NOMO-1 treated with dmso at 0.1 percent for 144 hours (cell line): Measurements from ENCODE around the gene MMP8.

Experiments used
- DNase-seq: peaks from one replicate; lab custom pipeline; 2025; ENCODE audit not compliant: unreplicated experiment; lab: John Stamatoyannopoulos, UW

Gene MMP8

GRCh38 chr11:102727890-102728289 is 3.1 kb upstream of the MMP8 start:
- peak; percentile 35 for DNase-seq

DNA sequence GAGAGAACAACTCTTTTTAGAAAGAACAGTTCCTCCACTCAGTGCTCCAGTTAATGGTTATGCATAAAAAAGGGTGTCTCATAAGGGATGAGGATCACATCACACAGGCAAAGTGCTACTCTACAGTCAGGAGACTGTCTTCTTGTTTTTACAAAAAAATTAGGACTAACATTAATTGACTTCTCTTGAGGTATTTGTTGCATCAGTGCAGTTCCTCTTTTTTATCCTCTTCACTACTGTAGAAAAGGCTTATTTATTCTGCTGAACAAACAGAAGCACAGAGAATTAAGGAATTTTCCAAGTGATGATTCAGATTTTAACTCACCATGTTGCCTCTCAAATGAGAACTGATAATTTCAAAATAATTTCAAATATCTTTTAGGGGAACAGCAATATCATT is 1.9 kb downstream of the MMP8 start:
- DNase-seq, result peak; percentile 51

- DNase-seq, result no peak
Measured at GRCh38 chr11:102719620-102720277, 5.0 kb downstream of the MMP8 start.

DNA sequence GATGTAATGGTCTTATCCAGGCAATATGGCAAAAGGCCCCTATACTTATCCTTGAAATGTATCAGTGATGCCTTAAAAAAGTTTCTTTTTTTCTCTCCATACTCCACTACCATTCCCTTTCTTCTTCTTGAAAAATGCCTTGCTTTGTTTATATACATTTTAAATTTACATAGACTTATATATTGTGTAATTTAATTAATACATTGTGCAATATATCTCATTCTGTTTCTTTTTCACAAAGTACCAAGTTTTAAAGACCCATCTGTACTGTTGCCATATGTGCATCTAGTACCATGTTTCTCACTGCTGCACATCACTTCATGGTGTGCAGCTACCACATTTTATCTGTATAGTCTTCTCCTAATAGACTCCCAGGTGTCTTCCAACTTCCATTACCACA is 7.5 kb downstream of the MMP8 start:
- DNase-seq, result no peak

GRCh38 chr11:102716527-102716926 is 8.2 kb downstream of the MMP8 start:
- DNase-seq, result peak; percentile 59

DNA sequence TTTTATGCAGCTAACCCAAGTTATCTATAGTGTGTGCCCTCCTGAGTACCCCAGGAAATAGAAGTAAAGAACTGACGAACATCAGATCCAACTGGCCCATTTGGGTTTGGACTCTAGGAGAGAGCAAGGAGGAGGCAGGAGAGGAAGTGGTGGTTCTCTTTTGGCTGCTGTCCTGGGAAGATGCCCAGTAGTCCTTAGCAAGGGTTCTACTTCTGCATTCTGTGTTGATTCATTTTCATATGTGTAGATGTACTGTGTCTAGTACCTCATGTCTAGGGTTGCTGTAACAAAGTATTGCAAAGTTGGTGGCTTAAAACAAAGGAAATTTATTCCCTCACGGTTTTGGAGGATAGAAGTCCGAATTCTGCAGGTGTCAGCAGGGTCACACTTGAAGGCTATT is 12.6 kb downstream of the MMP8 start:
- DNase-seq, result peak; percentile 34

DNA sequence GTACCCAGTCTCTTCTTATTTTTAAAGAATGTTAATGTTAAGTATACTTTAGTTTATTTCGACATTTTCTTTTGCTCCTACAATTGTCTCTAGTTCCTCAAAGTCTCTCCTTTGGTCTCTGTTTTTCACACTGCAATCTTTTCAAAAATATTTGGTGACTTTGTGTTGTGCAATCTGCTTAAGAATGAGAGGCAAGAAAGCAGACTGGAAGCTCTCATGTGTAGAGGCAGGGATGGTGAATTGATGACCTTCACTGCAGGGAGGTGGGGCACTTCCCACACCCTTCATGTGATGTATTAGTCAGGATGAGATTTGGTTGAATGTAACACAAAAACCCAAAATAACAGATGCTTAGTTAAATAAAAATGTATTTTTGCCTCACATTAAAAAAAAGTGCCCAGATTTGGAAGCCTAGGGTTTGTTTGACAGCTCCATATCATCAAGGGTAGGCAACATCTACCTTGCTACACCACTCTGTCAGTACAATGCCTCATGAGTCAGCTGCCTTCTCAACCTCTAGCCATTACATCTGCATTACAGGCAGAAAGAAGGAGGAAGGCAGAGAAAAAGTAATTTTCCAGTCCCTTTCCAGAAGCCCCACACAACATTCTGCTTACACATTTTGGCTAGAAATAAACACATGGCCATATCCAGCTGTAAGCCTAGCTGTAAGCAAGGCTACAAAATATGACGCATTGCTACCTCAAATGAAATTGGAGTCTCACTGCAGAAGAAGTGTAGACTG is 15.4 kb downstream of the MMP8 start:
- peak; percentile 57 for DNase-seq

GRCh38 chr11:102708654-102709053 is 16.1 kb downstream of the MMP8 start:
- no peak for DNase-seq

- no peak for DNase-seq
Measured at GRCh38 chr11:102705626-102706025, 19.1 kb downstream of the MMP8 start, which contains the start of gene MMP27. MMP27 (minus strand) TSS chr11:102705769; CDS start chr11:102705714, 55 bp downstream.

- DNase-seq, result no peak
Measured at GRCh38 chr11:102704841-102705240, 19.9 kb downstream of the MMP8 start.

DNA sequence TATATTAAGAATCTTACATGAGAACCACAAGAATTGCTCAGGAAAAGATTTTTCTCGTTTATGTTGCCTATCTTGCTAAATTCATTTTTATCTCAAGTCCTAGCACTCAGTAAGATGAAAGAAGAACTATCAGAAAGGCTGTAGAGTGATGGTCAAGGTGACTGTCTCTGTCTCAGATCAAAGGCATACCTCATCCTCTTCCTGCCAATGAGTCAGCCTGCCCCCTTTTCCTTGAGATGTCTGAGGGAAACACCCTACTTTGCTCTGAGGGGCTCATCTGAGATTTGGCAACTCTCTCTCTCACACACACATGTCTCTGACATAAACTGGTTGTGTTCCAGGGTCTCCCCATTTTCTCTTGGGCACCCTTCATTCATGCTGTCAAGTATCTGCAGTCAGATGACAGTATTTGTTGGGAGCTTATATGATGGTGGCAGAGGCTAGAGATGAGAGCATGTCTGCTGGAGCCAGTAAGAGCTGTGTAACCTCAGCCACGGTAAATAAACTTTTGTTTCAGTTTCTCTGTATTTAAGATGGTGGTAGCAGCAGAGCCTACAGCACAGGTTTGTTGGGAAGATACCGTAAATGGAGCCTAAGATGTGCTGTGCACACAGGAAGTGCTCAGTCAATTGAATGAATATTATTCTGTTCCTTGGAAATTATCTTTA is 20.8 kb downstream of the MMP8 start:
- no peak for DNase-seq

GRCh38 chr11:102695201-102695600 is 29.6 kb downstream of the MMP8 start:
- DNase-seq, result no peak

- no peak for DNase-seq
Measured at GRCh38 chr11:102685754-102686153, 39.0 kb downstream of the MMP8 start.

DNA sequence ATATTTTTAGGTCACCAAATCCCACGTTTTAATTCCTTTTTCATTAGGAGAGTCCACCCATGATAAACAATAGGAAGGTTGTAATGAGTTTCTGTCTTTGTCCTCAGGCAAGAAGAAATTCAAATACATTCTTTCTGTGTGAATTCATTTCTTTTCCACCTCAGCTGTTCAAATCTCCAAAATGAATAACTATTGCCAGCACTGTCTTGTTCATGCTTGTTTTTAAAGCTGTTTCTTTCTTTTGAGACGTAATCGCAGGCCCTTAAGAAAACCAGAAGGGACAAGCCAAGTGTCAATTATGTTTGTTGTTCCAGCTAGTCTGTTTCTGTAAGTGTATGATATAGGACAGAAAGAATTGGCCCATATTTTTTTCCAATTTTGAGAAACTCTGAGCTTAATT is 39.4 kb downstream of the MMP8 start:
- no peak for DNase-seq

GRCh38 chr11:102683277-102683676 is 41.5 kb downstream of the MMP8 start:
- DNase-seq, result no peak

- DNase-seq, result peak; percentile 45
Measured at GRCh38 chr11:102680945-102681344, 43.8 kb downstream of the MMP8 start.

- DNase-seq, result no peak
Measured at GRCh38 chr11:102678022-102678421, 46.7 kb downstream of the MMP8 start.

GRCh38 chr11:102676084-102676483 is 48.7 kb downstream of the MMP8 start:
- no peak for DNase-seq

GRCh38 chr11:102669664-102670063 is 55.1 kb downstream of the MMP8 start:
- DNase-seq, result no peak

GRCh38 chr11:102666331-102666957 is 58.3 kb downstream of the MMP8 start:
- DNase-seq, result no peak

GRCh38 chr11:102664001-102664752 is 60.6 kb downstream of the MMP8 start:
- DNase-seq, result no peak
